GM12873 (cell line): Measurements from ENCODE around the gene SBNO1.

Experiments used
- TF ChIP-seq, protein P1 (sequence below): IDR thresholded peaks from 2 replicates; pipeline ENCODE4 v1.5.1; 2012; ENCODE audit warnings: low read depth, mild to moderate bottlenecking, moderate library complexity, low read length, control low read depth; ENCODE audit not compliant: insufficient read depth; ENCODE audit errors: missing control alignments

Gene SBNO1

DNA sequence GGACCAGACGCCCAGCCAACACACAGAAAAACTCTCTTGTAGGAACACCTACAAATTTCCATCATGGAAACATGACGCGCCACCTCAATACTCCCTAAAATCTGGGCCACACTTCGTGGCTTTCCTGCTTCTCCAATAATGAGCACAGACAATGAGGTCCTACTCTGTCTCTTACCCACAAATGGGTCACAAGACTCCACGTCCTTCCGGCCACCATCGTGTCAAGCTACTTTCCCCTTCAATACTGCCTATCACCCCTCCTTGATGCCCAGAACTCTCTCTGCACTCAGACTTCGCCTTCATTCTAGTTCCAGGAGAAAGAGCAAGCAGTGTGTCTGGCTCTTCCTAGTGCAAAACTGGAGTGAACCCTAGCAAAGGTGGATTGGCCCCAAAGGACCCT, 28.1 kb downstream of the SBNO1 start:
- TF ChIP-seq, protein P1, sequence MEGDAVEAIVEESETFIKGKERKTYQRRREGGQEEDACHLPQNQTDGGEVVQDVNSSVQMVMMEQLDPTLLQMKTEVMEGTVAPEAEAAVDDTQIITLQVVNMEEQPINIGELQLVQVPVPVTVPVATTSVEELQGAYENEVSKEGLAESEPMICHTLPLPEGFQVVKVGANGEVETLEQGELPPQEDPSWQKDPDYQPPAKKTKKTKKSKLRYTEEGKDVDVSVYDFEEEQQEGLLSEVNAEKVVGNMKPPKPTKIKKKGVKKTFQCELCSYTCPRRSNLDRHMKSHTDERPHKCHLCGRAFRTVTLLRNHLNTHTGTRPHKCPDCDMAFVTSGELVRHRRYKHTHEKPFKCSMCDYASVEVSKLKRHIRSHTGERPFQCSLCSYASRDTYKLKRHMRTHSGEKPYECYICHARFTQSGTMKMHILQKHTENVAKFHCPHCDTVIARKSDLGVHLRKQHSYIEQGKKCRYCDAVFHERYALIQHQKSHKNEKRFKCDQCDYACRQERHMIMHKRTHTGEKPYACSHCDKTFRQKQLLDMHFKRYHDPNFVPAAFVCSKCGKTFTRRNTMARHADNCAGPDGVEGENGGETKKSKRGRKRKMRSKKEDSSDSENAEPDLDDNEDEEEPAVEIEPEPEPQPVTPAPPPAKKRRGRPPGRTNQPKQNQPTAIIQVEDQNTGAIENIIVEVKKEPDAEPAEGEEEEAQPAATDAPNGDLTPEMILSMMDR = no peak

DNA sequence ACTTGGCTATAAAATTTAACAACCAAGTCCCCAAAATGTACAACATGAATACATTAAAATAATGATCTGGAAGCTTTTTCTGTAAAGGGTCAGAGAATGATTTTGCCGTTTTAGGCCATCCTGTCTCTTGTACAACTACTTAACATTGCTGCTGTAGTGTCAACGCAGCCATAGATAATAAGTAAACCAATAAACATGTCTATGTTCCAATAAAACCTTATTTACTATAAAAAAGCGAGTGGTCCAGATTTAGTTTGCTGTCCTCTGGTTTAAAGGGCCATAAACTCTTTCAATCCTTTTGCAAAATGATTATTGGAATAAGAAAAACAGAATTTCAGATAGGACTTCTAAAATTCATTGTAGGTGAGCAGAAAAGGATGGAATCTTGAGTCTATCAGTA, 29.2 kb downstream of the SBNO1 start:
- TF ChIP-seq, protein P1 = no peak

DNA sequence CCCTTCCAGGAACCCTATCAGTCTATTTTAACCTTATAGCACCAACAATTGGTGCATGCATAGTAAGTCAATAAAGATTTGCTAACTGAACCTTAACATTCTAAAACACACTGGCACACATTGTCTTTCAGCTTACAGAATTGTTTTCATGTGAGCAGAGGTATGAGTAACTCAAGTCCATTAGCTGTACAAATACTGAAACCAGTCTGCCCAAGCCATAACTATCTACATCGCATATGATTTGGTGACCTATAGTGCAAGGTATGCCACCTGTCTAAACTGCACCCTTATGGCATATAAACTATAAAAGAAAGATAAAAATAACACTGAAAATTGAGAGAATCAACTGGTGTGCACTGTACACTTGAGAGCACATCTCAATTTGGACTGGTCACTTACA, 34.8 kb downstream of the SBNO1 start:
- TF ChIP-seq, protein P1 = no peak

DNA sequence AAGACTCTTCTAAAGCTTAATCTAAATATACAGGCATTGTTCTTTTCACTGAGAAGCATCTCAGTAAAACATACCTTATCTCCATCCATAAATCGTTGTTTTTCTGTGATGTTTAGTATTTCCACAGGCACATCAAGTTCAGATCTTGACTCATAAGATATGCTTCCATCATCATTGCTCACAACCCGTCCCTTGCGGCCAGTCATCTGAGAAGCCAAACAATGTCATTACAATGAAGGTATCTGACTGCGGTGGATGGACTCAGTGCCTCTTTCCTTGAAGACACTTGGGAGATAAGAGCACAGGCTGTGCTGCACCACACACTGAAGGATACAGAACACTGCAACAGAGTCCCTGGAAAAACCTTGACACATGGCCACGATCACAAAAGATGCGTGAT, 44.8 kb downstream of the SBNO1 start:
- TF ChIP-seq, protein P1 = no peak

DNA sequence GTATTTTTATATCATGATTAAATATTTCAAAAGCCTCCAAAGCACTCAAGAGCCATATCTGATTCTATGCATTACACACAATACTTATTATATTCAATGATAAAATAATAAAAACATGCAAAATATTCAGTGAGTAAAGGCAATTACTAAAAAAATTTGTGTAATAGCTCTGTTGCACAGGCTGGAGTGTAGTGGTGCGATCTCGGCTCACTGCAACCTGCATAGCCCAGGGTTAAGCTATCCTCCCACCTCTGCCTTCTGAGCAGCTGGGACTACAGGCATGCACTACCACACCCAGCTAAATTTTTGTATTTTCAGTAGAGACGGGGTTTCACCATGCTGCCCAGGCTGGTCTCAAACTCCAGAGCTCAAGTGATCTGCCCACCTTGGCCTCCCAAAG, 45.4 kb downstream of the SBNO1 start:
- TF ChIP-seq, protein P1 = no peak

DNA sequence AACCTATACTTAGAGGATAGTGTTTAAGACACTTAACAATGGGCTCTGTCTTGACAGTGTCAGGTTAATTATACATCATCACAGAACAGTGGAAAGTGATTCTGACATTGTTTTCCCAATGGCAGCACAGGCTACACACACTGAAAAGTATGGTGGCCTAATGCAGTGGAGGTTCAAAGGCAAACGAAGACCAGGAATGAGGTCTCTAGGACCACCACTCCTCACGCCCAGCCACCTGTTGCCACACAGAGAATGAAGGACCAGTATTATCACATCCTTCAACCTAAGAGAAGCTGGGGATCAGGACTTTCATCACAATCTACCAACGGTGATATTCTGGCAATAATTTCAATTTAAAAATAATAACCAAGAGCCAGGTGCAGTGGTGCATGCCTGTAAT, 58.4 kb downstream of the SBNO1 start:
- TF ChIP-seq, protein P1 = no peak

DNA sequence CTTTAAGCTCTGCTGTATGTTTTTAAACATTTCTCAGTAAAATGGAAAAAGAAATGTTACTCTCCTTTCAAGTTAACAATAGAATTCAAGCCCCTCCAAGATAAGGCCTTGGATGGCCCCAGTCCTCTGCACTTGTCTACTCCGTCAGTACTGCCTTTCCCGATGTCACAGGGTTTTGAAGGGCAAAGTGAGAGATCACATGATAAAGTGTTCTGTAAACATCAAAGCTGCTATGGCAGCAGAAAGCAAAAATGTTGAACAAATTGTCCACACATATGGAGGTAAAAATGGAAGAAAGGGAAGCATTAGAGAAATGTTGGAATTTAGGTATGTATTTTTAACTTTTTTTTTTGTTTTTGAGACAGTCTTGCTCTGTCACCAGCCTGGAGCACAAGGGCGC, 59.5 kb downstream of the SBNO1 start:
- TF ChIP-seq, protein P1 = no peak
